AG10803 (cell line): ENCODE results near the gene NXN.
A peak's percentile ranks its signal among the peaks of the same experiment; 100 is the strongest.

ENCODE experiments used
- DNase-seq: peaks from one replicate; pipeline ENCODE4 v3.0.0; 2010; ENCODE audit warnings: low read depth
- H3K4me3 ChIP-seq: 2 replicates; pipeline ENCODE4 v1.5.1; 2011; ENCODE audit warnings: mild to moderate bottlenecking, low read length, control low read depth
- TF ChIP-seq, protein P1 (sequence below): conservative IDR thresholded peaks from 2 replicates; pipeline ENCODE4 v1.5.1; 2011; ENCODE audit warnings: mild to moderate bottlenecking, low read length, control low read depth, inconsistent platforms

NXN gene

GRCh38 chr17:979539-980405, at the start of gene NXN:
NXN (minus strand) TSS chr17:979776.
- peak within 1 kb of the TSS; percentile 78 for H3K4me3 ChIP-seq
- TF ChIP-seq, protein P1, sequence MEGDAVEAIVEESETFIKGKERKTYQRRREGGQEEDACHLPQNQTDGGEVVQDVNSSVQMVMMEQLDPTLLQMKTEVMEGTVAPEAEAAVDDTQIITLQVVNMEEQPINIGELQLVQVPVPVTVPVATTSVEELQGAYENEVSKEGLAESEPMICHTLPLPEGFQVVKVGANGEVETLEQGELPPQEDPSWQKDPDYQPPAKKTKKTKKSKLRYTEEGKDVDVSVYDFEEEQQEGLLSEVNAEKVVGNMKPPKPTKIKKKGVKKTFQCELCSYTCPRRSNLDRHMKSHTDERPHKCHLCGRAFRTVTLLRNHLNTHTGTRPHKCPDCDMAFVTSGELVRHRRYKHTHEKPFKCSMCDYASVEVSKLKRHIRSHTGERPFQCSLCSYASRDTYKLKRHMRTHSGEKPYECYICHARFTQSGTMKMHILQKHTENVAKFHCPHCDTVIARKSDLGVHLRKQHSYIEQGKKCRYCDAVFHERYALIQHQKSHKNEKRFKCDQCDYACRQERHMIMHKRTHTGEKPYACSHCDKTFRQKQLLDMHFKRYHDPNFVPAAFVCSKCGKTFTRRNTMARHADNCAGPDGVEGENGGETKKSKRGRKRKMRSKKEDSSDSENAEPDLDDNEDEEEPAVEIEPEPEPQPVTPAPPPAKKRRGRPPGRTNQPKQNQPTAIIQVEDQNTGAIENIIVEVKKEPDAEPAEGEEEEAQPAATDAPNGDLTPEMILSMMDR = peak; percentile 27
- DNase-seq = peak; percentile 65

- no peak overlapping the region for H3K4me3 ChIP-seq
- TF ChIP-seq, protein P1 = no peak
- DNase-seq = no peak
Observed at GRCh38 chr17:1027044-1027443, 47.5 kb upstream of the NXN start.

DNA sequence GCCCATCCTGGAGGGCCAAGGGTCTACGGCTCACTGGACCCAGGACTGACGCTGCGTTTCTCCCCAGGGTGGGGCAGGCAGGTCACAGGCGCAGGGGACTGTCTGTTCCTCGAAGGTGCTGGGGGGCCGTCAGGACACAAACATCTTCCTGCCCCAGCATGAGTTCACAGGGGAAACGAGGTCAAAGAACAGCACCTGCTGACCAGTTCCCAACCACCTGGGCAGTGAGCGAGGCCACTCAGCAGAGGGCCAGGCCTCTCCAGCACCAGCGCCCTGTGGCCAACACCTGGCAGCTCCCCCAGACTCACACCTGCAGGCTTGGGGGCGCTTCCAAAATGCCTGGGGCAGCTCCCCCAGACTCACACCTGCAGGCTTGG, 47.0 kb upstream of the NXN start:
- TF ChIP-seq, protein P1 = no peak
- no peak overlapping the region for H3K4me3 ChIP-seq
- DNase-seq = no peak

DNA sequence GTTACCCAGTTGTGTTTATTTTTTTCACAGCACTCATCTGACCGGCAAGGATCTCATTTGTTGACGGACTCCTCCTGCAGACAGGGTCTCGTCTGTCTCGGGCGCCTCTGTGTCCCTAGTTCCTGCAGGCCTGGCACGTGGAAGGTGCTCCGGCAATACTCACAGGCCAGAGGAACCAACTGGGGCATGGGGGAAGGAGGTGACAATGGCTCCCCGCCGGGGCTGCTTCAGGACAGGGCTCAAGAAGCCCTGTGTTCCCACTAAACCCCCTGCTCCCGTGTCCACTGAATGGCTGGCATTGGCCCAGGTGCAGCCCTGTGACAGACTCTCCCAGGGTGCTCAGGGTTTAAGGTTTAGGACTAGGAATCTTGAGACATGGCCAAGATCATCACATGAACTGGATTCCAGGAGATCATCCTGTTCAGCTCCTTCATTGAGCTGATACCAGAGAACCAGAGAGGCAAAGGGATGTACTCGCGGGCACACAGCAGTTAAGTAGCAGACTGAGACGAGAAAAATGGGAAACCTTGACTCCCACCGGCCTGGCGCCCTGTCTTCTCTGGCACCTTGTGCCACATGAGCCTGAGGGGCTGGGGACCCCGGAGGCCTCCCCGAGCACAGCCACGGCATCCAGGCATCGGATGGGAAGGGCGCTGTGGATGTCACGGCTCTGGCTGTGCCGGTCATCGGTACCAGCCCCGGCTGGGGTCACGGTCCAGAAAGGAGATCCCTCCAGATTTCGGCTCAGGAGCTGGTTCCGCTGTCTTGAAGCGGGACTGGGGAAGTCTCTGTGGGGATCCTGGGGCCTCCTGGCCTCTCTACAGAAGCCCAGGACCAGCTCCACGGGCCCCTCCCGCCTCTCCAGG, 46.4 kb upstream of the NXN start:
- DNase-seq = no peak
- TF ChIP-seq, protein P1 = no peak
- no peak overlapping the region for H3K4me3 ChIP-seq

DNA sequence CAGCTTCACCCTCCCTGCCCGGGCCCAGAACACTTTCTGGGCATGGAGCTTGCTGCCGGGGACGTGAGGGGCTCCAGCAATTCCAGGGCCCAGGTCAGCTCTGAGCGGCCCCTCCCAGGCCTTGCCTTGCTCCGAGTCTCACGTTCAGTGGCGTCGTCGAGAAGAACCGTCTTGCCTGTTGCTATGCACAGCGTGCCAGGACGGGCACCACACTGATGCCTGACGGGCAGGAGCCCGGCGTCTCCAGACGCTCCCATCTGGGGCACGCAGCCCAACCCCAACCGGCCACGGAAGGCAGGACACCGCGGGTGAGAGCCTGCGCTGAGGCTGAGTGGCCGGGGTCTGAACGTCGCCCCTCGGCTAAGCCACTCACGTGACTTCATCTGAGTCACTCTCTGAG, 44.5 kb upstream of the NXN start:
- no peak for DNase-seq
- TF ChIP-seq, protein P1 = no peak
- H3K4me3 ChIP-seq = no peak overlapping the region

DNA sequence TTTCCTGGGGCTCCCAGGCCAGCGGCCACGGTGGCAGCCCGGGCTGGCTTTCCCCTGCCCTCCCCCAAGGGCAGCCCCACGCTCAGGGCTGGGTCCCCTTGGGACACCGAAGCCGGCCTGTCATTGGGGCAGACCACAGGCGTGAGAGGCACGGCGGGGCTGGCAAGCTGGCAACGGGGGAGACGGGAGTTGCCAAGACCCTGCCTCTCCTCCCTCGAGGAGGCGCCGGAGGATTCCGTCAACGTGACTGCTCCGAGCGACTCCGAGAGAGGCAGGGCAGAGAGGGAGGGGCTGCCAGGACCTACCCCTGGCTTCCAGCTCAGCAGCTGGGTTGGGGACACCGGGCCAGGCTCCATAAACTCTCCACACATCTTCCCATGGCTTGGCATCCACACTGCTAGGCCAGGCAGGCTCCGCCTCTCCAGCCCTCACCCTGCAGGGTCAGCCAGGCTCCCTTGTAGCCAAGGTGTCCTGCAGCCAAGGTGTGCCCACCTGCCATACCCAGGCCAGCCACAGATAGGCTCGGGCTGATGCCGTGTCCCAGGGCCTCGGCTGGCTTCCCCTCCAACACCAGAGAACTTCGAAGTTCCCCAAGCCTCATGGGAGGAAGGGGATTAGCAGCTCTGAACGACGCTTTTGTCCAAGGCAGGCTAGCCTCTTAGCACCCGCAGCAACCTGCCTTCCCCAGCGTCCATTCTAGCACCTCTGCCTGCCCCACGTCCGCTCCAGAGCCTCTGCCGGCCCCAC, 42.9 kb upstream of the NXN start:
- no peak for DNase-seq

More for the DNA sequence above, 42.9 kb upstream of the NXN start:
- TF ChIP-seq, protein P1 = no peak
- H3K4me3 ChIP-seq = no peak overlapping the region
